Panc1 (cell line): Measurements from ENCODE around the gene TRIM33. TPM values are rescaled to one million over a fixed set of nuclear protein-coding genes. Genes with fewer than 3 reads are reported as not detected.

ENCODE experiments used
- ATAC-seq: fragments of 200-7000 bp; cut with Tn5 transposase; 2 replicates; pipeline ENCODE4 v1.9.1; 2020; ENCODE audit warnings: mild to moderate bottlenecking, moderate library complexity
- BruUV-seq: library from RNA; stranded (reverse); fragments of 400-500 nt; replicated peaks from 2 replicates; lab custom pipeline; 2021; lab: Mats Ljungman, UMichigan
- CTCF ChIA-PET: fragments of 300-600 bp; sonication (Branson Sonifier 250); formaldehyde crosslinking; loops from one replicate; lab custom pipeline; 2022; ENCODE audit warnings: antibody characterized with exemption; lab: Charles Lee
- POLR2A ChIA-PET: fragments of 300-600 bp; sonication (Branson Sonifier 250); formaldehyde crosslinking; loops from one replicate; lab custom pipeline; 2022; ENCODE audit warnings: antibody characterized with exemption; lab: Charles Lee
- DNase-seq: peaks from one replicate; pipeline ENCODE4 v3.0.0-alpha.2; 2010; ENCODE audit warnings: low read depth, low spot score
- H3K27ac ChIP-seq: 2 replicates; pipeline ENCODE4 v1.5.1; 2011; ENCODE audit warnings: mild to moderate bottlenecking, low read length, inconsistent platforms
- H3K27me3 ChIP-seq: fragments of 200-500 bp; sonication (Bioruptor generic); 2 replicates; pipeline ENCODE4 v1.6.0; 2014; ENCODE audit warnings: low read length, inconsistent platforms; ENCODE audit not compliant: control insufficient read depth, insufficient read depth
- H3K36me3 ChIP-seq: fragments of 200-500 bp; sonication (Bioruptor generic); 2 replicates; pipeline ENCODE4 v1.5.1; 2014; ENCODE audit warnings: inconsistent platforms, mild to moderate bottlenecking, low read length, moderate library complexity; ENCODE audit not compliant: control insufficient read depth, insufficient read depth
- H3K4me1 ChIP-seq: 2 replicates; pipeline ENCODE4 v1.5.1; 2011; ENCODE audit warnings: inconsistent platforms, mild to moderate bottlenecking, low read length, moderate library complexity; ENCODE audit not compliant: control insufficient read depth, insufficient read depth
- H3K4me3 ChIP-seq, 2 experiments: 2 replicates each; pipeline ENCODE4 v1.5.1; 2011 to 2012; ENCODE audit warnings: low read depth in 2 of 2, low read length in 2 of 2, mild to moderate bottlenecking in 2 of 2, inconsistent platforms in 1 of 2, moderate library complexity in 1 of 2
- H3K9me3 ChIP-seq: fragments of 200-500 bp; sonication (Bioruptor generic); 2 replicates; pipeline ENCODE4 v1.5.1; 2014; ENCODE audit warnings: low read depth, mild to moderate bottlenecking, inconsistent platforms, low read length, moderate library complexity; ENCODE audit not compliant: control insufficient read depth, insufficient read depth
- POLR2AphosphoS5 ChIP-seq: IDR thresholded peaks from 2 replicates; pipeline ENCODE4 v1.6.1; 2012; ENCODE audit warnings: mild to moderate bottlenecking, low read depth, low read length, moderate library complexity
- SIN3A ChIP-seq: IDR thresholded peaks from 2 replicates; pipeline ENCODE4 v1.6.1; 2012; ENCODE audit warnings: low read depth, mild to moderate bottlenecking, low read length, moderate library complexity, borderline replicate concordance; ENCODE audit not compliant: insufficient read depth
- TCF7L2 ChIP-seq: IDR thresholded peaks from 2 replicates; pipeline ENCODE4 v1.6.1; 2011; ENCODE audit warnings: mild to moderate bottlenecking, low read depth, low read length, inconsistent platforms
- in situ Hi-C: cut with HindIII; loops from 2 replicates; pipeline ENCODE4 v1.10.0; 2016; ENCODE audit warnings: low sequenced_read_pairs, low pct_unique_long_range_greater_than_20kb
- intact Hi-C: fragments of 100-400 bp; cut with micrococcal nuclease; formaldehyde crosslinking; loops from one replicate; pipeline ENCODE4 v1.10.0; 2022; ENCODE audit not compliant: unreplicated experiment
- total RNA-seq: library from RNA; stranded (reverse); gene quantifications from one replicate; pipeline ENCODE4 v1.2.1, GENCODE V29; 2021; ENCODE audit not compliant: unreplicated experiment
- TF ChIP-seq, protein P1 (sequence below), 2 experiments: IDR thresholded peaks; 2 replicates each; pipeline ENCODE4 v1.6.1; 2011 to 2012; ENCODE audit warnings: low read depth in 2 of 2, control low read depth in 1 of 2, low read length in 1 of 2, mild to moderate bottlenecking in 1 of 2, moderate library complexity in 1 of 2; ENCODE audit not compliant: insufficient read depth in 1 of 2
- TF ChIP-seq, protein P2 (sequence below): fragments of 450-650 bp; IDR thresholded peaks from 2 replicates; pipeline ENCODE4 v1.5.1; 2017; ENCODE audit warnings: mild to moderate bottlenecking

TRIM33 gene
- total RNA-seq, 1 experiment from 2014 or later = 22.2 TPM

DNA sequence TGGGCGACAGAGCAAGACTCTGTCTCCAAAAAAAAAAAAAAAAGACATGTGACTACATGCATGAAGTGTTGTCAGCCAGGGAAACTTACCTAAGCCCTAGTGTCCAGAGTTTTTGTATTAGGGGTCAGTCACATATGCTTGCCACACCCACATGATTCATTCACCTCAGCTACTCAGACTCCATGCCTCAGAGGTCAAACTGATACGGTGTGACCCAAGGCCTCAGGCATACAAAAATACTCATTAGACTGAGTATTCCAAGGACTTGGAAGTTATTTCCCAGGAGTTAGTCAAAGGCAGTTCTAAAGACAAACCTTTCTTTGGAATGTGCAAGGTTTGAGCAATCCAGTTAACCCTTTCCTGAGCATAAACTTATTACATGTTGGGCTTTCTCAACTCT is 6.3 kb upstream of the TRIM33 start:
- CTCF ChIA-PET = no interaction called here
- Histone ChIP-seq H3K27me3 (no peaks in the 10 kb centered on the region; the same call in 1 of the 2 replicates), H3K36me3 (no peaks in the 10 kb centered on the region), H3K9me3 (no peaks in the 10 kb centered on the region), H3K4me1 (no peaks in the 10 kb centered on the region; the same call in 1 of the 2 replicates), H3K27ac (no peak overlapping the region), H3K4me3 (no peak overlapping the region)
- intact Hi-C loops (no loop called here), in situ Hi-C loops (no loop called here)
- no peak for DNase-seq
- POLR2A ChIA-PET = no interaction called here
- TF ChIP-seq, protein P1, sequence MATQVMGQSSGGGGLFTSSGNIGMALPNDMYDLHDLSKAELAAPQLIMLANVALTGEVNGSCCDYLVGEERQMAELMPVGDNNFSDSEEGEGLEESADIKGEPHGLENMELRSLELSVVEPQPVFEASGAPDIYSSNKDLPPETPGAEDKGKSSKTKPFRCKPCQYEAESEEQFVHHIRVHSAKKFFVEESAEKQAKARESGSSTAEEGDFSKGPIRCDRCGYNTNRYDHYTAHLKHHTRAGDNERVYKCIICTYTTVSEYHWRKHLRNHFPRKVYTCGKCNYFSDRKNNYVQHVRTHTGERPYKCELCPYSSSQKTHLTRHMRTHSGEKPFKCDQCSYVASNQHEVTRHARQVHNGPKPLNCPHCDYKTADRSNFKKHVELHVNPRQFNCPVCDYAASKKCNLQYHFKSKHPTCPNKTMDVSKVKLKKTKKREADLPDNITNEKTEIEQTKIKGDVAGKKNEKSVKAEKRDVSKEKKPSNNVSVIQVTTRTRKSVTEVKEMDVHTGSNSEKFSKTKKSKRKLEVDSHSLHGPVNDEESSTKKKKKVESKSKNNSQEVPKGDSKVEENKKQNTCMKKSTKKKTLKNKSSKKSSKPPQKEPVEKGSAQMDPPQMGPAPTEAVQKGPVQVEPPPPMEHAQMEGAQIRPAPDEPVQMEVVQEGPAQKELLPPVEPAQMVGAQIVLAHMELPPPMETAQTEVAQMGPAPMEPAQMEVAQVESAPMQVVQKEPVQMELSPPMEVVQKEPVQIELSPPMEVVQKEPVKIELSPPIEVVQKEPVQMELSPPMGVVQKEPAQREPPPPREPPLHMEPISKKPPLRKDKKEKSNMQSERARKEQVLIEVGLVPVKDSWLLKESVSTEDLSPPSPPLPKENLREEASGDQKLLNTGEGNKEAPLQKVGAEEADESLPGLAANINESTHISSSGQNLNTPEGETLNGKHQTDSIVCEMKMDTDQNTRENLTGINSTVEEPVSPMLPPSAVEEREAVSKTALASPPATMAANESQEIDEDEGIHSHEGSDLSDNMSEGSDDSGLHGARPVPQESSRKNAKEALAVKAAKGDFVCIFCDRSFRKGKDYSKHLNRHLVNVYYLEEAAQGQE (IDR thresholded peaks at IDR 0.05; ENCODE audit: insufficient read depth in 1 of 2, low read depth in 2 of 2, low read length in 1 of 2) = no peak
- no peak for TF ChIP-seq TCF7L2
- TF ChIP-seq, protein P2, sequence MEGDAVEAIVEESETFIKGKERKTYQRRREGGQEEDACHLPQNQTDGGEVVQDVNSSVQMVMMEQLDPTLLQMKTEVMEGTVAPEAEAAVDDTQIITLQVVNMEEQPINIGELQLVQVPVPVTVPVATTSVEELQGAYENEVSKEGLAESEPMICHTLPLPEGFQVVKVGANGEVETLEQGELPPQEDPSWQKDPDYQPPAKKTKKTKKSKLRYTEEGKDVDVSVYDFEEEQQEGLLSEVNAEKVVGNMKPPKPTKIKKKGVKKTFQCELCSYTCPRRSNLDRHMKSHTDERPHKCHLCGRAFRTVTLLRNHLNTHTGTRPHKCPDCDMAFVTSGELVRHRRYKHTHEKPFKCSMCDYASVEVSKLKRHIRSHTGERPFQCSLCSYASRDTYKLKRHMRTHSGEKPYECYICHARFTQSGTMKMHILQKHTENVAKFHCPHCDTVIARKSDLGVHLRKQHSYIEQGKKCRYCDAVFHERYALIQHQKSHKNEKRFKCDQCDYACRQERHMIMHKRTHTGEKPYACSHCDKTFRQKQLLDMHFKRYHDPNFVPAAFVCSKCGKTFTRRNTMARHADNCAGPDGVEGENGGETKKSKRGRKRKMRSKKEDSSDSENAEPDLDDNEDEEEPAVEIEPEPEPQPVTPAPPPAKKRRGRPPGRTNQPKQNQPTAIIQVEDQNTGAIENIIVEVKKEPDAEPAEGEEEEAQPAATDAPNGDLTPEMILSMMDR = no peak
- no peak for TF ChIP-seq SIN3A
- TF ChIP-seq POLR2AphosphoS5 = no peak
- no TSS peak for BruUV-seq
- ATAC-seq = no peak

DNA sequence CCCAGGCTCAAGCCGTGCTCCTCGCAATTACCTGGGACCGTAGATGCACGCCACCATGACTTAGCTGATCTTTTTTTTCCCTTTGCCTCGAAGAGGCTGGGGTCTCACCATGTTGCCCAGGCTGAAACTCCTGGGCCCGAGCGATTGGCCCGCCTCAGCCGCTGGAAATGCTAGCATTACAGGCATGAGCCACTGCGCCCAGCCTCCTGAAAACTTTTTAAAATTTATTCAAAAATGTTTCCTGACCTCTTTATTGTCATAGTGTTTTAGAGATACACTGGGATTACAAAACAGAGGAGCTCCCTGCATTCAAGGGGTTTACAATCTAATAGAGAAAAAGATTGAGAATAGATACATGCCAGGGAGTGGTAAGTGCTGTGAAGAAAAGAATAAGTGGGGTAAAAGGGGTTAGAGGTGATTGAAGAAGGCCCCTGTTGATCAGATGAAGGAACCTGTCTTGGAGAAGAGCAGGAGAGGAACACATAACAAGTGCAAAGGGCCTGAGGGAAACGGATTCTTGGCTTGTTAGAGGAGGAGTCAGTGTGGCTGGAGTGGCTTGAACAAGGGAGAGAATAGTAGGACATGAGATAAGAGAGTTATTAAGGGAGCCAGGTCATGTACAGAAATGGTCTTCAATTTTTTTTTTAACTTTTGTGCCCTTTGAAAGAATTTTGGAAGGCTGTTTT is 1.7 kb upstream of the TRIM33 start:
- in situ Hi-C loops (no loop called here), intact Hi-C loops (no loop called here)
- Histone ChIP-seq H3K27ac (no peak overlapping the region), H3K4me1 (peaks cover 8% of the 10 kb centered on the region), H3K27me3 (no peaks in the 10 kb centered on the region), H3K9me3 (no peaks in the 10 kb centered on the region), H3K4me3 (no peak overlapping the region; a peak in 1 of 4 replicates), H3K36me3 (peaks cover 4% of the 10 kb centered on the region; the same call in 1 of the 2 replicates)
- ChIA-PET POLR2A (interaction anchor here (0.6 kb wide), 1 partner anchor 1231 kb away, joined by 5 read pairs; no protein-coding TSS in a partner anchor), CTCF (no interaction called here)
- TF ChIP-seq POLR2AphosphoS5 = no peak
- TF ChIP-seq, protein P2 = no peak
- TF ChIP-seq, protein P1 (IDR thresholded peaks at IDR 0.05; ENCODE audit: insufficient read depth in 1 of 2, low read depth in 2 of 2, low read length in 1 of 2) = no peak
- TF ChIP-seq TCF7L2 = no peak
- no peak for TF ChIP-seq SIN3A
- no TSS peak for BruUV-seq
- ATAC-seq (no peak), DNase-seq (no peak)
